HT1080 (cell line): ENCODE data around the gene MACROD2. TPM values are rescaled to one million over a fixed set of nuclear protein-coding genes. Genes with fewer than 3 reads are reported as not detected.
"Not testable (repeated sequence)": the region's sequence is repeated elsewhere in the genome, so short reads cannot be mapped to it uniquely, and the experiment has no call there.

Source experiments
- DNase-seq: peaks from one replicate; pipeline ENCODE4 v3.0.0-alpha.2; 2015; ENCODE audit warnings: low read depth
- total RNA-seq: library from RNA; depleted of rRNA; stranded (reverse); fragments of >200 nt; shearing (Covaris generic); gene quantifications from 2 replicates; pipeline ENCODE4 v1.2.3, GENCODE V29; 2014

MACROD2 gene
- total RNA-seq, 1 experiment from 2014 or later, result 1.2 TPM

- not testable (repeated sequence) for DNase-seq
These were observed 986.2 kb downstream of the MACROD2 start for GRCh38 chr20:14981486-14981885.

GRCh38 chr20:14982324-14982723, 987.0 kb downstream of the MACROD2 start:
- DNase-seq, result not testable (repeated sequence)

GRCh38 chr20:14984305-14984704, 989.0 kb downstream of the MACROD2 start:
- no peak for DNase-seq

- peak; percentile 11 for DNase-seq
These were observed 989.7 kb downstream of the MACROD2 start for GRCh38 chr20:14984768-14985622.

GRCh38 chr20:14986026-14986655, 990.8 kb downstream of the MACROD2 start:
- DNase-seq, result no peak

GRCh38 chr20:14986656-14987055, 991.3 kb downstream of the MACROD2 start:
- DNase-seq, result no peak

GRCh38 chr20:14989535-14990290, 994.4 kb downstream of the MACROD2 start:
- no peak for DNase-seq

- DNase-seq, result peak; percentile 18
These were observed 995.7 kb downstream of the MACROD2 start for GRCh38 chr20:14991023-14991422.

- DNase-seq, result peak; percentile 8
These were observed 996.8 kb downstream of the MACROD2 start for GRCh38 chr20:14992153-14992552.

- no peak for DNase-seq
These were observed 997.6 kb downstream of the MACROD2 start for GRCh38 chr20:14992961-14993360.

- peak; percentile 63 for DNase-seq
These were observed 1001.8 kb downstream of the MACROD2 start for GRCh38 chr20:14996883-14997672.

- DNase-seq, result peak; percentile 90
These were observed 1002.5 kb downstream of the MACROD2 start for GRCh38 chr20:14997791-14998190.

GRCh38 chr20:15005300-15005986, 1010.1 kb downstream of the MACROD2 start:
- no peak for DNase-seq

GRCh38 chr20:15011631-15012030, 1016.3 kb downstream of the MACROD2 start:
- DNase-seq, result no peak

- DNase-seq, result no peak
These were observed 1017.2 kb downstream of the MACROD2 start for GRCh38 chr20:15012566-15012965.

- DNase-seq, result not testable (repeated sequence)
These were observed 1021.6 kb downstream of the MACROD2 start for GRCh38 chr20:15016875-15017274.

GRCh38 chr20:15018966-15019365, 1023.6 kb downstream of the MACROD2 start:
- no peak for DNase-seq

GRCh38 chr20:15020845-15021244, 1025.5 kb downstream of the MACROD2 start:
- no peak for DNase-seq

- DNase-seq, result peak; percentile 5
These were observed 1027.6 kb downstream of the MACROD2 start for GRCh38 chr20:15022921-15023320.

- DNase-seq, result no peak
These were observed 1031.4 kb downstream of the MACROD2 start for GRCh38 chr20:15026759-15027158.
